ENCODE results near the gene CPE. TPM values are rescaled to one million over a fixed set of nuclear protein-coding genes. Genes with fewer than 3 reads are reported as not detected.
"Not testable (repeated sequence)": the region's sequence is repeated elsewhere in the genome, so short reads cannot be mapped to it uniquely, and the experiment has no call there.

The CPE gene
- polyA plus RNA-seq, 1 donor (not counting 4 experiments of a cell fraction or from before 2014, with no cell fraction given): 1.9 TPM

GRCh38 chr4:165449333-165449732 lies 70.5 kb downstream of the CPE start:
- no peaks in the 10 kb centered on the region for H4K20me1 ChIP-seq (ENCODE audit: control insufficient read depth, extremely low read depth, insufficient read depth, low read length)

GRCh38 chr4:165450871-165451270 lies 72.1 kb downstream of the CPE start:
- Histone ChIP-seq H3K9ac (ENCODE audit: control insufficient read depth, extremely low read depth, insufficient read depth, low read length) (no peak overlapping the region), H3K9me1 (ENCODE audit: control insufficient read depth, extremely low read depth, insufficient read depth, low read length) (no peaks in the 10 kb centered on the region), H4K20me1 (ENCODE audit: control insufficient read depth, extremely low read depth, insufficient read depth, low read length) (no peaks in the 10 kb centered on the region), H3K4me3 (ENCODE audit: control insufficient read depth in 2 of 3, extremely low read depth in 1 of 3, insufficient read depth in 2 of 3, low read depth in 1 of 3, low read length in 3 of 3) (no peak overlapping the region), H3K36me3 (ENCODE audit: control insufficient read depth in 2 of 2, extremely low read depth in 1 of 2, insufficient read depth in 2 of 2, low read length in 2 of 2) (no peaks in the 10 kb centered on the region), H3K4me1 (ENCODE audit: control insufficient read depth, extremely low read depth, insufficient read depth, low read length) (no peaks in the 10 kb centered on the region), H3K9me3 (ENCODE audit: control insufficient read depth, low read depth, low read length) (no peaks in the 10 kb centered on the region), H3K79me2 (ENCODE audit: control insufficient read depth, insufficient read depth, low read length) (no peaks in the 10 kb centered on the region), H3K4me2 (ENCODE audit: control insufficient read depth, extremely low read depth, insufficient read depth, low read depth, low read length) (no peak overlapping the region), H3K27ac (ENCODE audit: control insufficient read depth, insufficient read depth, low read length) (no peak overlapping the region), H3K27me3 (ENCODE audit: control insufficient read depth, extremely low read depth, insufficient read depth, low read length) (no peaks in the 10 kb centered on the region), H2AFZ (ENCODE audit: control insufficient read depth, low read length) (no peak overlapping the region)
- DNase-seq (ENCODE audit: low read depth, low spot score) (no peak), FAIRE-seq (no peak)
- TF ChIP-seq EZH2 (IDR thresholded peaks at IDR 0.05; ENCODE audit: low read length) (no peak), CTCF (optimal IDR thresholded peaks at IDR 0.05 in 1 of 3, IDR thresholded peaks at IDR 0.05 in 1 of 3, conservative IDR thresholded peaks at IDR 0.05 in 1 of 3; ENCODE audit: extremely low read depth in 1 of 3, insufficient read depth in 2 of 3, low read length in 3 of 3) (no peak)
- dilution Hi-C loops (cut with MboI; ENCODE audit: extremely low pct_ligation_motif_present, low sequenced_read_pairs): loop anchor here (25.0 kb wide), 1 partner anchor 114 kb away; the partner anchor contains the start of gene MSMO1

More at GRCh38 chr4:165449333-165449732, 70.5 kb downstream of the CPE start:
- dilution Hi-C loops (cut with MboI; ENCODE audit: extremely low pct_ligation_motif_present, low sequenced_read_pairs): no loop called here
- H3K27me3 ChIP-seq (ENCODE audit: control insufficient read depth, extremely low read depth, insufficient read depth, low read length): no peaks in the 10 kb centered on the region
- no peaks in the 10 kb centered on the region for H3K4me1 ChIP-seq (ENCODE audit: control insufficient read depth, extremely low read depth, insufficient read depth, low read length)
- no peaks in the 10 kb centered on the region for H3K36me3 ChIP-seq (ENCODE audit: control insufficient read depth in 2 of 2, extremely low read depth in 1 of 2, insufficient read depth in 2 of 2, low read length in 2 of 2)
- H3K4me2 ChIP-seq (ENCODE audit: control insufficient read depth, extremely low read depth, insufficient read depth, low read depth, low read length): no peak overlapping the region
- H3K9ac ChIP-seq (ENCODE audit: control insufficient read depth, extremely low read depth, insufficient read depth, low read length): no peak overlapping the region
- H3K9me3 ChIP-seq (ENCODE audit: control insufficient read depth, low read depth, low read length): no peaks in the 10 kb centered on the region
- no peaks in the 10 kb centered on the region for H3K79me2 ChIP-seq (ENCODE audit: control insufficient read depth, insufficient read depth, low read length)
- H2AFZ ChIP-seq (ENCODE audit: control insufficient read depth, low read length): no peak overlapping the region
- no peak for TF ChIP-seq EZH2 (IDR thresholded peaks at IDR 0.05; ENCODE audit: low read length)
- TF ChIP-seq CTCF (optimal IDR thresholded peaks at IDR 0.05 in 1 of 3, IDR thresholded peaks at IDR 0.05 in 1 of 3, conservative IDR thresholded peaks at IDR 0.05 in 1 of 3; ENCODE audit: extremely low read depth in 1 of 3, insufficient read depth in 2 of 3, low read length in 3 of 3): no peak
- H3K27ac ChIP-seq (ENCODE audit: control insufficient read depth, insufficient read depth, low read length): no peak overlapping the region
- H3K4me3 ChIP-seq (ENCODE audit: control insufficient read depth in 2 of 3, extremely low read depth in 1 of 3, insufficient read depth in 2 of 3, low read depth in 1 of 3, low read length in 3 of 3): no peak overlapping the region
- no peak for FAIRE-seq
- no peak for DNase-seq (ENCODE audit: low read depth, low spot score)
- no peaks in the 10 kb centered on the region for H3K9me1 ChIP-seq (ENCODE audit: control insufficient read depth, extremely low read depth, insufficient read depth, low read length)

- H3K4me2 ChIP-seq (ENCODE audit: control insufficient read depth, extremely low read depth, insufficient read depth, low read depth, low read length); H3K36me3 ChIP-seq (ENCODE audit: control insufficient read depth in 2 of 2, extremely low read depth in 1 of 2, insufficient read depth in 2 of 2, low read length in 2 of 2); H3K4me3 ChIP-seq (ENCODE audit: control insufficient read depth in 2 of 3, extremely low read depth in 1 of 3, insufficient read depth in 2 of 3, low read depth in 1 of 3, low read length in 3 of 3); H3K27ac ChIP-seq (ENCODE audit: control insufficient read depth, insufficient read depth, low read length); FAIRE-seq; H3K9ac ChIP-seq (ENCODE audit: control insufficient read depth, extremely low read depth, insufficient read depth, low read length); H3K27me3 ChIP-seq (ENCODE audit: control insufficient read depth, extremely low read depth, insufficient read depth, low read length); H3K9me1 ChIP-seq (ENCODE audit: control insufficient read depth, extremely low read depth, insufficient read depth, low read length); H4K20me1 ChIP-seq (ENCODE audit: control insufficient read depth, extremely low read depth, insufficient read depth, low read length); H3K4me1 ChIP-seq (ENCODE audit: control insufficient read depth, extremely low read depth, insufficient read depth, low read length); H3K9me3 ChIP-seq (ENCODE audit: control insufficient read depth, low read depth, low read length); H2AFZ ChIP-seq (ENCODE audit: control insufficient read depth, low read length); DNase-seq (ENCODE audit: low read depth, low spot score); H3K79me2 ChIP-seq (ENCODE audit: control insufficient read depth, insufficient read depth, low read length): not testable (repeated sequence)
- dilution Hi-C loops (cut with MboI; ENCODE audit: extremely low pct_ligation_motif_present, low sequenced_read_pairs): loop anchor here (25.0 kb wide), 1 partner anchor 116 kb away; the partner anchor contains the start of gene MSMO1
Observed at GRCh38 chr4:165453140-165453539, 74.3 kb downstream of the CPE start.

Measured in keratinocyte (primary cell).